A549 treated with CpdA at 1 μM for 4 hours (cell line): ENCODE measurements around the gene MISP. TPM values are rescaled to one million over a fixed set of nuclear protein-coding genes. Genes with fewer than 3 reads are reported as not detected.

Source experiments
- total RNA-seq: library from RNA; stranded (reverse); fragments of 200-300 nt; extraction: Qiagen RNA extraction; gene quantifications from 5 replicates; pipeline ENCODE4 v1.2.3, GENCODE V29; 2022; ENCODE audit warnings: low read depth

MISP gene, protein sequence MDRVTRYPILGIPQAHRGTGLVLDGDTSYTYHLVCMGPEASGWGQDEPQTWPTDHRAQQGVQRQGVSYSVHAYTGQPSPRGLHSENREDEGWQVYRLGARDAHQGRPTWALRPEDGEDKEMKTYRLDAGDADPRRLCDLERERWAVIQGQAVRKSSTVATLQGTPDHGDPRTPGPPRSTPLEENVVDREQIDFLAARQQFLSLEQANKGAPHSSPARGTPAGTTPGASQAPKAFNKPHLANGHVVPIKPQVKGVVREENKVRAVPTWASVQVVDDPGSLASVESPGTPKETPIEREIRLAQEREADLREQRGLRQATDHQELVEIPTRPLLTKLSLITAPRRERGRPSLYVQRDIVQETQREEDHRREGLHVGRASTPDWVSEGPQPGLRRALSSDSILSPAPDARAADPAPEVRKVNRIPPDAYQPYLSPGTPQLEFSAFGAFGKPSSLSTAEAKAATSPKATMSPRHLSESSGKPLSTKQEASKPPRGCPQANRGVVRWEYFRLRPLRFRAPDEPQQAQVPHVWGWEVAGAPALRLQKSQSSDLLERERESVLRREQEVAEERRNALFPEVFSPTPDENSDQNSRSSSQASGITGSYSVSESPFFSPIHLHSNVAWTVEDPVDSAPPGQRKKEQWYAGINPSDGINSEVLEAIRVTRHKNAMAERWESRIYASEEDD
- total RNA-seq = 75.0 to 98.0 TPM (median 94.7 TPM) in 5 replicates

DNA sequence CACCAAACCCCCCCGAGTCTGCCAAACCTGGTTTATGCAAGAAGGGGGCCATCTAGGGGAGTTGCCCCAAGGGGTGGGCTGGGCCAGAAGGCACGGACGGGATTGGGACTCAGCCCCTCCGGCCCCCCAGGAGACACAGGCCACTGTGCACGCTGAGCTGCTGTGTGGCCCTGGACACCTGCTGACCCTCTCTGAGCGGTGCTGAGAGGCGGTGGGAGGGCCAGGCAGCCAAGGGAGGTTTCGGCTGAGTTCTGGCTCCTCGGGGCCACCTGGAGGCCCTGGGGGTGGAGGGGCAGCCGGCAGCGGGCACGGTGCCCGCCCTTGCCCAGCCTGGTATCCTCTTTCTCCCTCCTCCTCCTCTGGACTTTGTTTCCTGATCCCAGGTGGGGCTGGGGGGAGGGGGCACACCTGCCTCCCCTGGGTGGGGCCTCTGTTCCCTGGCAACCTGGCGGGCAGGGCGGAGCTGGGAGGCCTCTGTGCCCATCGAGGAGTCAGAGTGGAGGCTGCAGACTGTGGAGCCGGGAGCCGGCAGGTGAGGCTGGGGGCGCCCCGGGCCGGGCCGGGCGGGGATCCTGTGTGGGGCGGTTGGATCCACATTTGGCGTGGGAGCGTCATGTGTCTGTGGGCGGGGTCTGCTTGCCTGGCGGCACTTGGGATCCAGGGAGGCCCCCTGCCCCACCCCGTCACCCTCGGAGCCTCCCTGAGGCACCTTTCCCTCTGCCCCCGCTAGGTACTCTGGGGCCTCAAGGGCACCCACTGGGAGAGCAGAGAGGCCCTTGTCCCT is at the start of gene MISP:
Gene MISP, plus strand, starts transcription at position 473 of the 784 bp plus-strand sequence. CDS start 5,835 bp downstream, outside the sequence.

DNA sequence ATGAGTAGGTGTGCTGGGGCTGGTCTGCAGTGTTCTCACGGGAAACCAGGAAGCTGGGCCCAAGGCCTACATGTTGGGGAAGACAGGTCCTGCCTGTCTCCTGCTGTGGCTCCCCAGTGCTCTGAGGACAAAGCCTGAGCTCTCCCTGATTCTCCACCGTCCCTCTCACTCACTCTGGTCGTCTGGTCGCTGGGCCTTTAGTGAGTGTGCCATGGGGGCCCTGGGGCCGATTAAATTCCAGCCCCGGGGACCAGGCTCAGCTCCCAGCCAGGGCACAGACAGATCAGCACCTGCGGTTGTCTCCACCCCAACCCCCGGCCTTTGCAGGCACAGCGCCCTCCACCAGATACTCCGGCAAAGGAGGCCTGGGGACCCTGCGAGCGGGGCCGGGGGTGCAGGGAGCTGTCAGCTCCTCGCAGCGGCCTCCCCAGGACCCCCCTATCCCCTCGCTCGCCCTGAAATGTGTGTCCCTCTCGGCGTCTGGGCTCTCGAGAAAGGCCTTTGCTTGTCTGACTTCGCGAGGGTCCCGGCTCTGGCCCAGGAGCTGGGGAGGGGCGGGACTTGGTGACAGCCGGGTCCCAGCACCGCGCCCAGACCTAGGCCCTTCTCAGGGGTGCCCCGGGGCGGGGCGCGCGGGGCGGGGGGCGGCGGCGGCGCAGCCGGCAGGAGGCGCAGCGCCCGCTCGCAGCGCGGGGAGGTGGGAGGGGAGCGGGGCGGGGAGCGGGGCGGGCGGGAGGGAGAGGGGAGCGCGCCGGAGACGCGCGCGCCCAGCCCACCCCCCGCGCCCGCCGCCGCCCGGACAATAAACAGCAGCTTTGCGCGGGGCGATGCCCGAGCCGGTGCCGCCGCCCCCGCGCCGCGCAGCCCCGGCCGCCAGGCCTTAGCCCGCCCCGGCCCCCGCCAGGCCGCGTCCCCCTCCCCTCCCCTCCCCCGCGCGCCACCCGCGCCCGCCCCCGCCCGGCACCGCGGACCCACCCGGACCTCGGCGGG is 42.5 kb upstream of the MISP start, which contains the start of gene PALM:
Gene PALM, plus strand, starts transcription at position 782 of the 990 bp plus-strand sequence. CDS start 212 bp downstream, outside the sequence.

DNA sequence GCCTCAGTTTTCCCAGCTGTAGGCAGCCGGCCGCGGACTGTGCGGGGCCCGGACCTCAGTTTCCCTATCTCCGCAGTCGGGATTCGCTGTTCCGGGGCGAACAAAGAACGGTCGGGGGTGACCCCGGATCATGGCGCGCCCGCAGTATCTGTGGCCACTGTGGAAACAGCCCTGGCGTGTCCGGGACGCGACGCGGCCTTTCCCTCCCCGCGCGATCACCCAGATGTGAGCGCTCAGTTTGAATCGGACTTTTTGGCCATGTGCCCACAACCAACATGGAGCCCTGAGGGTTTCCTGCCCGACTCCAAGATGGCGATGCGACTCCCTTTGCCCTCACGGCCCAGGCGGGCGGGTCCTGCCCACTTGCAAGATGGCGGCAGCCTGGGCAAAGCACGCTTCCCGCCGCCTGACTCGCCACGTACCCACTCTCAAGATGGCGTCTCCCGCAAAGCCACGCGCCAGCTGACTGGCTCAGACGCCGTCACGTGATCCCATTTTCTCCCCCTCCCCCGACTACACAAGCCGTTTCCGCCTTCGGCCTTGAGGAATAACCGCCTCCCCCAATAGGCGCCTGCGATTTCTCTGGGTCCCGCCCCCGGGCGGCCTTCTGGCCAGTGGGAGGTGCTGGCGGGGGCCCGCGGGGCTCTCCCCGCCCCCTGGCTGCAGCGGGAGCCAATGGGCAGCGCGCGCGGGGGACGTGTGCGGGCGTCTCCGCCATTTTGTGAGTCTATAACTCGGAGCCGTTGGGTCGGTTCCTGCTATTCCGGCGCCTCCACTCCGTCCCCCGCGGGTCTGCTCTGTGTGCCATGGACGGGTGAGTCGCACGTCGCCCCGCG is 46.0 kb downstream of the MISP start, which contains the start of gene PTBP1:
Gene PTBP1, plus strand, starts transcription at position 761 of the 836 bp plus-strand sequence. Its CDS starts 46 bp downstream, at position 807.

Other genes with a start within 250 kb of the MISP start
- 11.5 to 18.7 TPM (median 16.6 TPM) in 5 replicates for gene TPGS1, start 243.6 kb upstream of the MISP start, total RNA-seq
- gene CDC34, start 219.4 kb upstream of the MISP start, total RNA-seq = 63.8 to 108 TPM (median 105 TPM) in 5 replicates
- gene GZMM, start 207.1 kb upstream of the MISP start, total RNA-seq = 0.46 to 0.57 TPM (median 0.47 TPM) in 4 of 5 replicates, not detected in the other
- 654 to 745 TPM (median 712 TPM) in 5 replicates for gene BSG, start 178.5 kb upstream of the MISP start, total RNA-seq
- 28.0 to 41.1 TPM (median 39.0 TPM) in 5 replicates for gene HCN2, start 161.2 kb upstream of the MISP start, total RNA-seq
- gene POLRMT, start 117.6 kb upstream of the MISP start, total RNA-seq = 79.8 to 102 TPM (median 97.1 TPM) in 5 replicates
- gene FGF22, start 111.2 kb upstream of the MISP start, total RNA-seq = 0.58 to 1.1 TPM (median 0.88 TPM) in 5 replicates
- 54.9 to 71.5 TPM (median 67.0 TPM) in 5 replicates for gene RNF126, start 87.9 kb upstream of the MISP start, total RNA-seq
- 118 to 154 TPM (median 135 TPM) in 5 replicates for gene FSTL3, start 74.7 kb upstream of the MISP start, total RNA-seq
- gene PRSS57, start 55.7 kb upstream of the MISP start, total RNA-seq = 0.13 TPM in 1 of 5 replicates, not detected in the others
- 10.0 to 17.7 TPM (median 15.2 TPM) in 5 replicates for gene PALM, start 42.2 kb upstream of the MISP start, total RNA-seq
- gene PTBP1, start 46.3 kb downstream of the MISP start, total RNA-seq = 223 to 257 TPM (median 229 TPM) in 5 replicates
- gene PLPPR3, start 70.8 kb downstream of the MISP start, total RNA-seq = 2.7 to 5.0 TPM (median 4.1 TPM) in 5 replicates
- 0.08 to 0.21 TPM (median 0.19 TPM) in 4 of 5 replicates, not detected in the other for gene AZU1, start 76.7 kb downstream of the MISP start, total RNA-seq
- gene PRTN3, start 89.9 kb downstream of the MISP start, total RNA-seq = 0.21 to 0.36 TPM (median 0.29 TPM) in 4 of 5 replicates, not detected in the other
- gene ELANE, start 101.2 kb downstream of the MISP start, total RNA-seq = not detected in 5 replicates
- gene CFD, start 108.6 kb downstream of the MISP start, total RNA-seq = 8.5 to 21.1 TPM (median 18.0 TPM) in 5 replicates
- 11.0 to 24.5 TPM (median 19.4 TPM) in 5 replicates for gene MED16, start 142.1 kb downstream of the MISP start, total RNA-seq
- gene RNU6-9, start 142.4 kb downstream of the MISP start, total RNA-seq = not detected in 5 replicates
- gene R3HDM4, start 162.1 kb downstream of the MISP start, total RNA-seq = 26.7 to 41.0 TPM (median 37.5 TPM) in 5 replicates
- 0.38 to 0.48 TPM (median 0.46 TPM) in 4 of 5 replicates, not detected in the other for gene KISS1R, start 166.2 kb downstream of the MISP start, total RNA-seq
- 2.9 to 5.8 TPM (median 5.2 TPM) in 5 replicates for gene ARID3A, start 174.9 kb downstream of the MISP start, total RNA-seq
- gene WDR18, start 233.2 kb downstream of the MISP start, total RNA-seq = 40.6 to 72.1 TPM (median 63.9 TPM) in 5 replicates
- 1.3 to 3.1 TPM (median 2.6 TPM) in 5 replicates for gene GRIN3B, start 249.3 kb downstream of the MISP start, total RNA-seq